NCI-H510A treated with DMSO at 0.1 percent for 48 hours (cell line): Measurements from ENCODE around the gene GREB1.

Experiments used
- DNase-seq: peaks from one replicate; lab custom pipeline; 2025; lab: John Stamatoyannopoulos, UW

The GREB1 gene

GRCh38 chr2:11533278-11534070, at the start of gene GREB1:
TSS of gene GREB1 (plus strand) at chr2:11534045. CDS start at chr2:11556615, 22,570 bp downstream.
- no peak for DNase-seq

- no peak for DNase-seq
These were observed 45.0 kb upstream of the GREB1 start for GRCh38 chr2:11488809-11489208.

- no peak for DNase-seq
These were observed 43.7 kb upstream of the GREB1 start for GRCh38 chr2:11490194-11490593.

- DNase-seq: peak; percentile 17
These were observed 42.4 kb upstream of the GREB1 start for GRCh38 chr2:11491348-11491933.

- DNase-seq: no peak
These were observed 41.6 kb upstream of the GREB1 start for GRCh38 chr2:11492244-11492643.

GRCh38 chr2:11492720-11493119, 41.1 kb upstream of the GREB1 start:
- DNase-seq: no peak

- DNase-seq: no peak
These were observed 40.6 kb upstream of the GREB1 start for GRCh38 chr2:11493282-11493681.

GRCh38 chr2:11494310-11494709, 39.5 kb upstream of the GREB1 start:
- DNase-seq: no peak

GRCh38 chr2:11495844-11496681, 37.8 kb upstream of the GREB1 start:
- no peak for DNase-seq

- no peak for DNase-seq
These were observed 35.3 kb upstream of the GREB1 start for GRCh38 chr2:11498543-11499034.

GRCh38 chr2:11499081-11499743, 34.6 kb upstream of the GREB1 start:
- no peak for DNase-seq

- DNase-seq: no peak
These were observed 33.0 kb upstream of the GREB1 start for GRCh38 chr2:11500702-11501303.

- DNase-seq: no peak
These were observed 31.0 kb upstream of the GREB1 start for GRCh38 chr2:11502740-11503292.

- DNase-seq: no peak
These were observed 30.4 kb upstream of the GREB1 start for GRCh38 chr2:11503354-11503927.

GRCh38 chr2:11505652-11506610, 27.9 kb upstream of the GREB1 start:
- peak; percentile 59 for DNase-seq

- DNase-seq: no peak
These were observed 27.3 kb upstream of the GREB1 start for GRCh38 chr2:11506611-11506969.

- no peak for DNase-seq
These were observed 26.3 kb upstream of the GREB1 start for GRCh38 chr2:11507517-11507916.

GRCh38 chr2:11508279-11508678, 25.6 kb upstream of the GREB1 start:
- peak; percentile 12 for DNase-seq

GRCh38 chr2:11509657-11510360, 24.0 kb upstream of the GREB1 start:
- no peak for DNase-seq
